GM12878 (cell line): ENCODE results near the gene LIN37.

Source experiments
- ATF7 ChIP-seq: fragments of 450-650 bp; IDR thresholded peaks from 2 replicates; pipeline ENCODE4 v1.6.1; 2016; ENCODE audit warnings: low read depth, mild to moderate bottlenecking
- CBX5 ChIP-seq: sonication (generic); IDR thresholded peaks from 2 replicates; pipeline ENCODE4 v1.6.1; 2016; ENCODE audit warnings: low read depth, moderate library complexity, mild to moderate bottlenecking, inconsistent platforms
- HDAC6 ChIP-seq: fragments of 200-600 bp; sonication (generic); IDR thresholded peaks from one replicate; pipeline ENCODE4 v1.8.0; 2017; ENCODE audit warnings: antibody characterized with exemption; ENCODE audit not compliant: unreplicated experiment
- MXI1 ChIP-seq: fragments of 150-350 bp; IDR thresholded peaks from 2 replicates; pipeline ENCODE4 v1.6.1; 2011; ENCODE audit warnings: low read depth, mild to moderate bottlenecking, inconsistent platforms, low read length, improper control_type of control experiment
- SMARCA5 ChIP-seq: fragments of 450-650 bp; IDR thresholded peaks from 2 replicates; pipeline ENCODE4 v1.6.1; 2017; ENCODE audit warnings: mild to moderate bottlenecking

DNA sequence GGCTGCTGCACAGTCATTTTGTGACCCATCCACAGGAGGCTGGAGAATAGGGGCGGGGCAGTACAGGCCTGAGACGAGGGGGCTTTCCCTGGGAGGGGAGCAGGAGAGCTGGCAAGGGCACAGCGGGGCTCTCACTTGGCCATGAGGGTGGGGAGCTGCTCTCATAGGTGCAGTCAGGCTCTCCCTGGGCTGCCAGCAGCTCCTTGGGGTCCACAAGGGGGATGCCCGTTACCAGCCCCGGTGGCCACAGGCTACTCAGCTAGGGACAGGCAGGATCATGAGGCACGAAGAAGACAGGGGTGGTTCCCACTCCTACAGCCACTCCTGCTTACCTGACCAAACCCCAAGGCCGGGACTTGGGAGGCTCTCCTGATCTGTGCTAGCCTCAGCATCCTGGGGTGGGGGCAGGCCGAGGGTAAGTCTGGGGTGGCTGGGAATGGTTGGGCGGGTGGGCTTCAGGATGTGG, 43.5 kb downstream of the LIN37 start:
- no peak for TF ChIP-seq CBX5
- TF ChIP-seq HDAC6, result no peak
- no peak for TF ChIP-seq MXI1
- TF ChIP-seq ATF7, result no peak
- TF ChIP-seq SMARCA5, result no peak
